Lung (tissue), 12 donors: Measurements from ENCODE around the gene ANKRD28. TPM values are rescaled to one million over a fixed set of nuclear protein-coding genes. Genes with fewer than 3 reads are reported as not detected.

ENCODE experiments used
- ATAC-seq: fragments of 200-7000 bp; cut with Tn5 transposase; one replicate; pipeline ENCODE4 v1.9.1; 2020; ENCODE audit warnings: moderate number of reproducible peaks; ENCODE audit not compliant: insufficient read depth, low FRiP score
- DNase-seq, 3 donors: peaks; one replicate each; pipeline ENCODE4 v3.0.0-alpha.2; 2013 to 2017
- H3K27ac ChIP-seq, 2 donors: one replicate each; pipeline ENCODE4 v1.5.1; 2013; ENCODE audit warnings: mild to moderate bottlenecking in 2 of 2, moderate library complexity in 2 of 2, control low read depth in 1 of 2, inconsistent platforms in 1 of 2, low read depth in 1 of 2, low read length in 1 of 2
- H3K27me3 ChIP-seq, 3 donors: one replicate each; pipeline ENCODE4 v1.5.1; 2013; ENCODE audit warnings: low read length in 2 of 3; ENCODE audit not compliant: control insufficient read depth in 3 of 3, insufficient read depth in 3 of 3
- H3K36me3 ChIP-seq, 4 donors: one replicate each; pipeline ENCODE4 v1.5.1; 2013; ENCODE audit warnings: low read length in 4 of 4, mild to moderate bottlenecking in 1 of 4, moderate library complexity in 1 of 4; ENCODE audit not compliant: control insufficient read depth in 4 of 4, insufficient read depth in 4 of 4
- H3K4me1 ChIP-seq, 5 donors: one replicate each; pipeline ENCODE4 v1.5.1; 2013; ENCODE audit warnings: low read length in 5 of 5, mild to moderate bottlenecking in 2 of 5, moderate library complexity in 1 of 5; ENCODE audit not compliant: control insufficient read depth in 5 of 5, insufficient read depth in 5 of 5
- H3K4me3 ChIP-seq: one replicate; pipeline ENCODE4 v1.5.1; 2013; ENCODE audit warnings: mild to moderate bottlenecking, control low read depth, moderate library complexity
- H3K9ac ChIP-seq, 2 donors: one replicate each; pipeline ENCODE4 v1.5.1; 2013; ENCODE audit warnings: low read length in 2 of 2, control low read depth in 1 of 2; ENCODE audit not compliant: insufficient read depth in 1 of 2
- H3K9me3 ChIP-seq, 4 donors: one replicate each; pipeline ENCODE4 v1.5.1; 2013; ENCODE audit warnings: low read length in 3 of 4, mild to moderate bottlenecking in 1 of 4, moderate library complexity in 1 of 4; ENCODE audit not compliant: control insufficient read depth in 4 of 4, insufficient read depth in 3 of 4
- WGBS, 2 donors: extraction: QIAGEN DNeasy Blood & Tissue Kit; methylation state at CpG; one replicate each; pipeline ENCODE4 v1.1.7; 2013; 5-methylcytosine and 5-hydroxymethylcytosine counted together
- polyA plus RNA-seq, 2 donors: library from polyadenylated mRNA; stranded (reverse); fragments of 200-250 nt; gene quantifications; one replicate each; pipeline ENCODE4 v1.2.1, GENCODE V29; 2013
- total RNA-seq, 2 donors: library from RNA; depleted of rRNA in 1 of 2; stranded (reverse); fragments of >200 nt in 1 of 2; gene quantifications; one replicate each; pipeline ENCODE4 v1.2.1, GENCODE V29; 2014 to 2021
- TF ChIP-seq, protein P1 (sequence below): IDR thresholded peaks from 2 replicates; pipeline ENCODE4 v1.5.1; 2012; ENCODE audit warnings: mild to moderate bottlenecking; ENCODE audit errors: control extremely low read depth, extremely low read depth
- donor health status: control.
- donor health status: control.
- donor health status: Bipolar disorder and iron deficiency.
- donor health status: healthy.
- donor health status: DM: yes; HTN: yes; CAD: no.

ANKRD28 gene
- total and polyA plus RNA-seq, 4 donors: 11.1 to 66.7 (median 39.2) TPM

GRCh38 chr3:15703346-15703745, 94.4 kb downstream of the ANKRD28 start:
- DNase-seq (no peak), ATAC-seq (no peak)
- Histone ChIP-seq H3K4me1 (no peaks in the 10 kb centered on the region), H3K27me3 (no peaks in the 10 kb centered on the region), H3K27ac (no peak overlapping the region), H3K4me3 (no peak overlapping the region), H3K9ac (no peak overlapping the region), H3K36me3 (peaks cover 3 to 8% (median 4%) of the 10 kb centered on the region in 4 donors), H3K9me3 (no peaks in the 10 kb centered on the region)
- WGBS, 2 donors: 95 to 97% methylated on average over 2 of the region's 2 CpGs
- TF ChIP-seq, protein P1, sequence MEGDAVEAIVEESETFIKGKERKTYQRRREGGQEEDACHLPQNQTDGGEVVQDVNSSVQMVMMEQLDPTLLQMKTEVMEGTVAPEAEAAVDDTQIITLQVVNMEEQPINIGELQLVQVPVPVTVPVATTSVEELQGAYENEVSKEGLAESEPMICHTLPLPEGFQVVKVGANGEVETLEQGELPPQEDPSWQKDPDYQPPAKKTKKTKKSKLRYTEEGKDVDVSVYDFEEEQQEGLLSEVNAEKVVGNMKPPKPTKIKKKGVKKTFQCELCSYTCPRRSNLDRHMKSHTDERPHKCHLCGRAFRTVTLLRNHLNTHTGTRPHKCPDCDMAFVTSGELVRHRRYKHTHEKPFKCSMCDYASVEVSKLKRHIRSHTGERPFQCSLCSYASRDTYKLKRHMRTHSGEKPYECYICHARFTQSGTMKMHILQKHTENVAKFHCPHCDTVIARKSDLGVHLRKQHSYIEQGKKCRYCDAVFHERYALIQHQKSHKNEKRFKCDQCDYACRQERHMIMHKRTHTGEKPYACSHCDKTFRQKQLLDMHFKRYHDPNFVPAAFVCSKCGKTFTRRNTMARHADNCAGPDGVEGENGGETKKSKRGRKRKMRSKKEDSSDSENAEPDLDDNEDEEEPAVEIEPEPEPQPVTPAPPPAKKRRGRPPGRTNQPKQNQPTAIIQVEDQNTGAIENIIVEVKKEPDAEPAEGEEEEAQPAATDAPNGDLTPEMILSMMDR: no peak

DNA sequence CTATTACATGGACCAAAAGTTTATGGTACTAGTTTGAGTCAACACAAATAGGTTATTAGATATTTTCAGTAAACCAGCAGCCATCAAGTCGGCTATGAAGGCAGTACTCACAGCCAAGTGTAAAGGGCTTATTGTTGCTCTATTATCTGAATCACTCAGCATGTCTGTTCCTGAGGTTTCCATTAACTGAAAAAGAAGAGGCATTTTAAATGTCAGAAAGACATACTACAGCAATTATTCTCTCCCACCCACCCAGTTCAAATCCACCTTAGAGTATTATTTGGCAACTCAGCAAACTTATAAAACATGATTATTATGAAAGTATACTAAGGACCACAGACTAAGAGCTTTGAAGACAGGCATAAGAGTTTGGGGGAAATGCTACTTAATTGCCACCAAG, 103.2 kb downstream of the ANKRD28 start:
- peaks cover 0 to 8% (median 5%) of the 10 kb centered on the region in 4 donors for H3K36me3 ChIP-seq
- DNase-seq: no peak
- H3K9me3 ChIP-seq: no peaks in the 10 kb centered on the region
- ATAC-seq: no peak
- no peak overlapping the region for H3K27ac ChIP-seq
- no peak overlapping the region for H3K9ac ChIP-seq
- TF ChIP-seq, protein P1: no peak
- no peak overlapping the region for H3K4me3 ChIP-seq
- H3K4me1 ChIP-seq: no peaks in the 10 kb centered on the region
- H3K27me3 ChIP-seq: no peaks in the 10 kb centered on the region
- 86 to 91% methylated on average over 1 of the region's 1 CpG for WGBS, 2 donors

DNA sequence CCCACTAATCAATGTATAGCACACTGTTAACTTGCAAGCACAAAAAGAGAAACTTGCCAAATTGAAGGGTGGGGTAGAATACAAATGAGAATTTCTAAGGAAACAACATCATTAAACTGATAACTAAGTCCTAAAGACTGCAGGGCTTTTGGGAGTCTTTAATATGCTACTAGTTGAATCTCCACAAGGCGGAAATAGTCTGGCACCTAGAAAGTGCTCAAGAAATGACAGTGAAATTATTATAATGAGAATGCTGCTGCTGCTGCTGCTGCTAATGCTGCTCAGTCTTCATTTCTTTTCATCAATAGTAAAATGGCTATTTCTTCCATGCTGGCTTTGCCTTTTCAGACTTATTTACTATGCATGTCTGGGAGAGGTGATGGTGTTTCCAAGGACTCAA, 104.4 kb downstream of the ANKRD28 start:
- ATAC-seq (no peak), DNase-seq (no peak)
- WGBS, 2 donors: 50 to 98% methylated on average over 1 of the region's 1 CpG
- TF ChIP-seq, protein P1: no peak
- H3K27me3 ChIP-seq: no peaks in the 10 kb centered on the region
- no peak overlapping the region for H3K9ac ChIP-seq
- H3K4me1 ChIP-seq: no peaks in the 10 kb centered on the region
- H3K27ac ChIP-seq: no peak overlapping the region
- no peaks in the 10 kb centered on the region for H3K9me3 ChIP-seq
- peaks cover 5 to 15% (median 12%) of the 10 kb centered on the region in 4 donors for H3K36me3 ChIP-seq
- H3K4me3 ChIP-seq: no peak overlapping the region

- H3K9me3 ChIP-seq: no peaks in the 10 kb centered on the region
- H3K4me1 ChIP-seq: no peaks in the 10 kb centered on the region
- no peaks in the 10 kb centered on the region for H3K27me3 ChIP-seq
- H3K27ac ChIP-seq: no peak overlapping the region
- DNase-seq (no peak), ATAC-seq (no peak)
- no peak overlapping the region for H3K4me3 ChIP-seq
- H3K36me3 ChIP-seq: peaks cover 5 to 19% (median 14%) of the 10 kb centered on the region in 4 donors
- no peak overlapping the region for H3K9ac ChIP-seq
- TF ChIP-seq, protein P1: no peak
- WGBS, 2 donors: 96 to 98% methylated on average over 5 of the region's 5 CpGs
These were observed 107.0 kb downstream of the ANKRD28 start for GRCh38 chr3:15690748-15691147.
